Measurements from ENCODE around the gene DUOXA1.

Gene DUOXA1

DNA sequence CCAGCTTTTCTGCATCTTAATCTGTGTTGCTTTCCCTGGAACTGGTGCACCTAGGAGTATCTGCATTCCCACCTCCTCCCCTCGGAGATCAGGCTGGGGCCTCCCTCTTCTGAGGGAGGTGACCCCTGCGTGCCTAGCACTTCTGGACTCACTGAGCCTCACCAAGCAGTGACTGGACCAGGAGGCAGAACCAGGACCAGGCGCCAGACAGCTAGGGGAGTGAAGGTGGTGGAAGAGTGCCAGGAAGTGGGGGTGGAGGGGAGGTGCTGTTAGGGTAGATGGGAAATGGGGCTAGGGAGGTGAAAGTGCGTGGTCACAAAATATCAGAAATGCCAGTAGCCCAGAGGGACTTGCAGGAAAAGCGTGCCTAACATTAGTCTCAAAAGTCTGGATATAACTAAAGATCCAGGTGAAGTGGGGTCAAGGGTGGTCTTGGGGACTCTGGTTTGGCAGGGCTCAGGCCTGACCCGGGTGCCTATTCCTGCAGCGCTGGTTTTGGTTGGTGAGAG, 14.3 kb downstream of the DUOXA1 start:
- TF ChIP-seq ZFX (IDR thresholded peaks at IDR 0.05) (no peak), CTCF (conservative IDR thresholded peaks at IDR 0.05) (no peak)
- H3K27ac ChIP-seq = no peak overlapping the region

DNA sequence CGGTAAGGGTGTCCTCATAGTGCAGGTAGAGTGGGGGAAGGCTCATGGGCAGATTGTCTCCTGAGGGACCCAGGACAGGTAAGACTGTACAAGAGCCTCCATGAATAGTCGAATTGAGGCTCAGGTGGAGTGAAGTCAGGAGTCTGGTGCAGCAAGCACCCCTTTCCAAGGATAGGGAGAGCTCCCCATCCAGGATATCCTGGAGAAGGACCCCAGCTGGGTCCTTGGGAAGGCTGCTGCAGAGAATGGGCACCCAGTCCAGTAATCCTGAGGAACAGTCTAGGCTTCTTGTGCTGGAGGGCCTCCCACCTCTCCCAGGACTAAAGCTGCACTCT, 15.0 kb downstream of the DUOXA1 start:
- no peak overlapping the region for H3K27ac ChIP-seq
- no peak for TF ChIP-seq CTCF (conservative IDR thresholded peaks at IDR 0.05)
- TF ChIP-seq ZFX (IDR thresholded peaks at IDR 0.05) = no peak

DNA sequence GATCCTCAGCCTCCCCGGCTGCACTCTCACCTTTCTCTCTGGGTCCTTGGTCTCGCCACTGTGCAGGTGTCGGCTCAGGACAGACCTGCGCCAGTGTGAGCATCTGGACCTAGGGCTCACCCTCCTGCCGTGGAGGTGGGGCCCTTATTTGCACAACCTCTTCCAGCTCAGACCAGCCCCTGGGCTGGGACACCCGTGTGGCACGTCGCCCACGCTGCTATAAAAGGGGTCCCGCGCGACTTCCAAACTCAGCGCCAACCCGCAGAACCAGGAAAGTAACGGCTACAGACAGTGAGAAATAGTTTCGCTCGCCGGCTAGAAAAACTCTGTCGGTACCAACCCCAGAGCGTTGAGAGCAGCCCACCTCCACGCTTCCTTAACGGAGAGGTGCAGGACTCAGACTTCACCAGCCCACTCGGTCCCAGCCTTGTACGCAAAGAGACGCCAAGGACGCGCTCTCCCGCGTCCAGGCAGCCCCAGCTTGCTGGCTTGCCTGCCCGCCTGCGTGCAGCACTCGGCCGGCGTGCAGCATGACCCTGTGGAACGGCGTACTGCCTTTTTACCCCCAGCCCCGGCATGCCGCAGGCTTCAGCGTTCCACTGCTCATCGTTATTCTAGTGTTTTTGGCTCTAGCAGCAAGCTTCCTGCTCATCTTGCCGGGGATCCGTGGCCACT, 15.5 kb downstream of the DUOXA1 start, which contains the start of the genes DUOX2 and DUOXA2:
Gene DUOX2 (minus strand): TSS at position 97 of the 675 bp plus-strand sequence. CDS start 761 bp downstream, outside the sequence.
Gene DUOXA2 (plus strand): TSS at position 251 of the 675 bp plus-strand sequence. CDS start 280 bp downstream, at position 531.
- TF ChIP-seq CTCF (conservative IDR thresholded peaks at IDR 0.05) = no peak
- no peak for TF ChIP-seq ZFX (IDR thresholded peaks at IDR 0.05)
- H3K27ac ChIP-seq = no peak within 1 kb of the TSS

DNA sequence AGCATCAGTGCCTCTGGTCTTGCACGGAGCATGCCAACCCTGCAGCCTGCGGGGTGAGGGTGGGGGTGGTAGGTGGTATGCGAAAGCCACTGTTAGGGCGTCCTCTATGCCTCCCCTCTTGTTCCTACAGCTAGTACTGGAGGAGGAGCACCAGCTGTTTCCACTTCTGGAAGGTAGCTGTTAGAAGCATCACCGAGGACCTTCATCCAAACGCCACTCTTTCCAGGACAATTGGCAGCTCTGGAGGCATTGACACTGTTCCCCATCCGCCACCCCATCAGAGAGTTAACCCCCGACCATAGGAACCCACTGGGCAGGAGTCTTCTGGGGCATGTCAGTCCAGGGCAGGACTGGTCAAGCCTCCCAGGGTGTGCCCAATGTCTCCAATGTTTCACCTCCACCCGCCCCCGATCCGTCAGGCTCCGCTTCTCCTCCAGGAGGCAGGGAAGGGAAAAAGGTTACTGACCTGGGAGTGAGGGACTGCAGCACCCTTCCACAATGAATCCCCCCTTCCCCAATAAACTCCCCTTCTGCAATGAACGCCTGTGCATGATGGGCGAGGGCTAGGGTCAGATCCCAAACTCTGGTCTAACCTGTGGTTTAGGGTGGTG, 16.2 kb downstream of the DUOXA1 start:
- TF ChIP-seq ZFX (IDR thresholded peaks at IDR 0.05) = no peak
- TF ChIP-seq CTCF (conservative IDR thresholded peaks at IDR 0.05) = no peak
- H3K27ac ChIP-seq = no peak overlapping the region

DNA sequence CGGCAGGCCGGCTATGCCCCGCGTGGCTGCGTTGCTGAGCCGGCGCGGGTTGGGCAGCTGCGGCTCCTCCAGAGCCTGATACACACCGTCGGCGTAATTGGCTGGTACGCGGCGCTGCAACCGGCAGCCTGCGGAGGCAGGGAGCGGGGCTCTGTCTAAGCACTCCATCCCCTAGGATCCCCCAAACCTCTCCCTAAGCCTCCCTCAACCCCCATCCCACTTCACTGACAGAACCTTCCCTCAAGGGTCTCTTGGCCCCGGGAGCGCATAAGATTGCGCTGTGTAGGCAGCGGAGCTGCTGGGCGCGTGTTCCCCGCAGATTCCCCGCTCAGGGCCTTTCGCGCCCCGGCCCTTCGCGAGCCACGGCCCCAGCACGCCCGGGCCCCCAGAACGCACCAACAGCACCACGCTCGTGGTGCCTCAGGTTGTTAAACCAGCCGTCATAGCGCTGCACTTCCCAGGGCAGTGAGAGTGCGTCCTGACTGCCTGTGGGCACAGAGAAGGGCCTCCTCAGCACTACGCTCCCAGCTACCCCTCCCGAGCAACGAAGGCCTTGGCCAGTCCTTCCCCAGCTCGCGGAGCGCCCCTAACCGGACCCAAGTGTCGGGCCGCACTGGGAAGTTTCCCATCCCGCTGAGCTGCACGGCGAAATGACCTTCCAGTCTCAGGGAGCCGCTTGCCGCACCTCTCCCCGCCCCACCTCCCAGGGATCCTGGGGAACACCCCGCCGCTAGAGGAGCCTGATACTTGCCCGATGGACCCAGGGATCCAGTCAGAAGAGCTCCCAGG, 16.9 kb downstream of the DUOXA1 start:
- TF ChIP-seq CTCF (conservative IDR thresholded peaks at IDR 0.05) = no peak
- no peak for TF ChIP-seq ZFX (IDR thresholded peaks at IDR 0.05)
- H3K27ac ChIP-seq = no peak overlapping the region

- H3K27ac ChIP-seq = no peak overlapping the region
- TF ChIP-seq ZFX (IDR thresholded peaks at IDR 0.05) (no peak), CTCF (conservative IDR thresholded peaks at IDR 0.05) (no peak)
Measured at GRCh38 chr15:45112143-45112590, 17.5 kb downstream of the DUOXA1 start.

Data from C4-2B (cell line).